ENCODE measurements around the gene CHRFAM7A.
"Not testable (repeated sequence)": the region's sequence is repeated elsewhere in the genome, so short reads cannot be mapped to it uniquely, and the experiment has no call there.

GRCh38 chr15:30336584-30336983 lies 56.8 kb downstream of the CHRFAM7A start:
- not testable (repeated sequence) for TF ChIP-seq RAD21 (IDR thresholded peaks at IDR 0.05); MAX (IDR thresholded peaks at IDR 0.05); CTCF (IDR thresholded peaks at IDR 0.05; ENCODE audit: low read depth, low read length, missing input control); REST (IDR thresholded peaks at IDR 0.05); SP1 (IDR thresholded peaks at IDR 0.05); GABPA (IDR thresholded peaks at IDR 0.05 in 1 of 2, conservative IDR thresholded peaks at IDR 0.05 in 1 of 2); TAF1 (conservative IDR thresholded peaks at IDR 0.05); EGR1 (IDR thresholded peaks at IDR 0.05; ENCODE audit: low read depth in 2 of 2); YY1 (IDR thresholded peaks at IDR 0.05); FOXA2 (IDR thresholded peaks at IDR 0.05); JUND (IDR thresholded peaks at IDR 0.05)

All from liver (tissue), 3 donors.